Cardiac septum (tissue), 1 donor: ENCODE measurements around the gene ITGB5. TPM values are rescaled to one million over a fixed set of nuclear protein-coding genes. Genes with fewer than 3 reads are reported as not detected.

Source experiments
- DNase-seq: peaks from one replicate; pipeline ENCODE4 v3.0.0-alpha.2; 2020; ENCODE audit warnings: low spot score
- intact Hi-C: fragments of 100-400 bp; cut with DNase I; formaldehyde crosslinking; loops from one replicate; pipeline ENCODE4 v1.14.0; 2022
- long read RNA-seq: library from polyadenylated mRNA; unstranded; transcript quantifications from one replicate; pipeline ENCODE4 v2.0.0, GENCODE V29; 2021
- total RNA-seq: library from RNA; stranded (reverse); fragmentation: NEBNext Ultra II Directional; extraction: Animal tissue kit (Norgen Biotek cat#: 25700); gene quantifications from one replicate; pipeline ENCODE4 v1.2.1, GENCODE V29; 2021
- donor health status: DM: no; HTN: no; CAD: no.

Gene ITGB5, protein sequence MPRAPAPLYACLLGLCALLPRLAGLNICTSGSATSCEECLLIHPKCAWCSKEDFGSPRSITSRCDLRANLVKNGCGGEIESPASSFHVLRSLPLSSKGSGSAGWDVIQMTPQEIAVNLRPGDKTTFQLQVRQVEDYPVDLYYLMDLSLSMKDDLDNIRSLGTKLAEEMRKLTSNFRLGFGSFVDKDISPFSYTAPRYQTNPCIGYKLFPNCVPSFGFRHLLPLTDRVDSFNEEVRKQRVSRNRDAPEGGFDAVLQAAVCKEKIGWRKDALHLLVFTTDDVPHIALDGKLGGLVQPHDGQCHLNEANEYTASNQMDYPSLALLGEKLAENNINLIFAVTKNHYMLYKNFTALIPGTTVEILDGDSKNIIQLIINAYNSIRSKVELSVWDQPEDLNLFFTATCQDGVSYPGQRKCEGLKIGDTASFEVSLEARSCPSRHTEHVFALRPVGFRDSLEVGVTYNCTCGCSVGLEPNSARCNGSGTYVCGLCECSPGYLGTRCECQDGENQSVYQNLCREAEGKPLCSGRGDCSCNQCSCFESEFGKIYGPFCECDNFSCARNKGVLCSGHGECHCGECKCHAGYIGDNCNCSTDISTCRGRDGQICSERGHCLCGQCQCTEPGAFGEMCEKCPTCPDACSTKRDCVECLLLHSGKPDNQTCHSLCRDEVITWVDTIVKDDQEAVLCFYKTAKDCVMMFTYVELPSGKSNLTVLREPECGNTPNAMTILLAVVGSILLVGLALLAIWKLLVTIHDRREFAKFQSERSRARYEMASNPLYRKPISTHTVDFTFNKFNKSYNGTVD
- total RNA-seq = 180 TPM
- long read RNA-seq, full-length matches to known transcripts = 224 of 320 reads
- long read RNA-seq, partial matches to known transcripts = 47 of 320 reads
- long read RNA-seq, other reads (novel, unspliced or antisense) = 49 of 320 reads

DNA sequence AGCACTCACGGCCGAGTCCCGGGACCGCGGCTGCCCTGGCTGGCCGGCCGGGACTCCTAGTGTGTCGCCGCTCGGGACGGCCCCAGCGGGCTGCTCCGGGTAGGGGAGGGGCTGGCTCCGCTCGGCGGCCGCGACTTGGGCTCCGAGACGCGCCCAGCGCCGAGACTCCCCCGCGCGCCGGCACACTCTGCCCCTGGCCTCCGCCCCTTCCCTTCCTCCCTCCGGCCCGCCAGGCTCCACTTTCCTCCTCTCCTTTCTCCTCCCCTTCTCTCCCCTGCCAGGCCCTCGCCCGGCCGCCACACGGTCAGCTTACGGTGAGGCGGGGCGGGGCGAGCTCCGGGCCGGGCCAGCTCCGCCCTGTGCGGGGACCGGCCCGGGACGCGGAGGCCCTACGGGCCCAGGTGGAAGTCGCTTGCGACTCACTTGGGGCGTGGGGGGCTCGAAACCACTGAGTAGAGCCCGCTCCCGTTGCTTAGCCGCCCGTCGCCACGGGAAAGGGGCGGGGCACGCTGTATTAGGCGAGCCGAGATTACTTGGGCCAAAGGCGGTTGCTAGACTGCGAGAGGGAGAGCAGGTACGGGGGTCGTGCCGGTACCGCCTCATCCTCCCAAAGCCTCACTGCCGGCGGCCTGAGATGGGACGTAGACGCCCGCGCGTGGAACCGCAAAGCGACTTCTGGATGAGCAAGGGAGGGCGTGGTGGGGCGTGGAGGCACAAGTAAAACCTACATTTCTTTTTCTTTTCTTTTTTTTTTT is at the start of gene ITGB5:
TSS of gene ITGB5 (minus strand) at position 189 of the 755 bp plus-strand sequence. CDS start 365 bp downstream, outside the sequence.
- intact Hi-C loops = loop anchor here (5.0 kb wide), 3 partner anchors 75 to 115 kb away; no protein-coding TSS in a partner anchor
- peak; percentile 87 for DNase-seq

DNA sequence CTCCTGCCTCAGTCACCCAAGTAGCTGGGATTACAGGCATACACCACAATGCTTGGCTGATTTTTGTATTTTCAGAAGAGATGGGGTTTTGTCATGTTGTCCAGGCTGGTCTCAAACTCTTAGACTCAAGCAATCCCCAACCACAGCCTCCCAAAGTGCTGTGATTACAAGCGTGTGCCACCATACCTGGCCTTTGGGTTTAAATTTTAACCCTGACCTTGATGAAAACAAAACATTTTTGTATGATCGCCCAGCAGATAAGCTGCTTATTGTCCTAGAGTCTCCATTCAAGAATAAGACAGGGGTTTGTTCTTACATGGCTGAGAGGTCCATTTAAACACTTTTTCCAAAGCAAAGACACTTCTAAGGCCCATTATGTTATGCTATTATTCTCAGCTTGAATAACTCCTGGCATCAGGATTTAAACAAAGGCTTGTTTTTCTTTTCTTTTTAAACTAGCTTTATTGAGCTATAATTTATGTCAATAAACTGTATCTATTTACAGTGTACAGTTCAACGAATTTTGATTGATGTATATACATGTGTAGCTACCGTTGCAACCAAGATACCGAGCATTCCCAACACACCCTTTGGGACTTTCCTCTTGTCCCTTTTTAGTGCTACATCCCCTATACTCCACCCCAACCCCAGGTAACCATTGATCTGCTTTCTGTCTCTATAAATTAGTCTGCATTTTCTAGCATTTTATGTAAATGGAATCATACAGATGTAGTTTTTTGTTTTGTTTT is 48.8 kb upstream of the ITGB5 start:
- no peak for DNase-seq
- intact Hi-C loops = no loop called here

DNA sequence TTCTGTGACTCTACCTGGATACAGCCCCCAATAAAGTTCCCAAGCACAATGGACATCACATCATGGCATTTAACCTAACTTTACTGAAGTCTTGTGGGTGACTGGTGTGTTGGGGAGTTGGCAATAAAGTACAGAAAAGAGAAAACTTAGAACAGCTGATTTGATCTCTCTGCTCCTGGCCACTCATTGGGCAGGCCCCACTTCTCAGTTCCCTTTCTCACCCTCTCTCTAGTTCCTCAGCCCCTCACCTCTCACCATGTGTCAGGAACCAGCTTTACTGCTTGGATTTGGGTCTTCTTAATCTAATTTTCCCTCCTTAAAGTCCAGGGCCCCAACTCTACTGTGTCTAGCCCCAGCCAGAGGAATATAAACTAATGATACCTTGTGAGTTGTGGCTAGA is 48.1 kb upstream of the ITGB5 start:
- intact Hi-C loops = no loop called here
- no peak for DNase-seq

DNA sequence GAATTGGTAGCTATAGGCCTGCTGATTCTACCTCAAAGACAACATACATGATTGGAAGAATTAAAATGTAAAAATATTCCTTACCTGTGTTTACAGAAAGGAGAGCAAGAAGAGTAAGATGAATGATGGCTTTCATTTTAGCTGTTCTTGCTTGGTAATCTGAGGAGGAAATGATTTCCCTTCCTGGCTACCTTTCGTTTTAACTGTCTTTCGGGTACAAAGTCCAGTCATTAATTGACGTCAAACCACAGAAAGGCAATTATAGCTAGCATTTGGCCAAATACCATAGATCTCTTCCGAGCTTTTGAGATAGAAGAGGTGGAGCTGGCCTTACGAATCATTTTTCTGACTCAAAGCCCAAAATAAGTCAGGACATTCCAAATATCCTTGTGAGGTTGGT is 47.4 kb upstream of the ITGB5 start, which contains the start of gene MUC13:
TSS of gene MUC13 (minus strand) at position 175 of the 400 bp plus-strand sequence. CDS start at position 136, 39 bp downstream.
- intact Hi-C loops = no loop called here
- no peak for DNase-seq

DNA sequence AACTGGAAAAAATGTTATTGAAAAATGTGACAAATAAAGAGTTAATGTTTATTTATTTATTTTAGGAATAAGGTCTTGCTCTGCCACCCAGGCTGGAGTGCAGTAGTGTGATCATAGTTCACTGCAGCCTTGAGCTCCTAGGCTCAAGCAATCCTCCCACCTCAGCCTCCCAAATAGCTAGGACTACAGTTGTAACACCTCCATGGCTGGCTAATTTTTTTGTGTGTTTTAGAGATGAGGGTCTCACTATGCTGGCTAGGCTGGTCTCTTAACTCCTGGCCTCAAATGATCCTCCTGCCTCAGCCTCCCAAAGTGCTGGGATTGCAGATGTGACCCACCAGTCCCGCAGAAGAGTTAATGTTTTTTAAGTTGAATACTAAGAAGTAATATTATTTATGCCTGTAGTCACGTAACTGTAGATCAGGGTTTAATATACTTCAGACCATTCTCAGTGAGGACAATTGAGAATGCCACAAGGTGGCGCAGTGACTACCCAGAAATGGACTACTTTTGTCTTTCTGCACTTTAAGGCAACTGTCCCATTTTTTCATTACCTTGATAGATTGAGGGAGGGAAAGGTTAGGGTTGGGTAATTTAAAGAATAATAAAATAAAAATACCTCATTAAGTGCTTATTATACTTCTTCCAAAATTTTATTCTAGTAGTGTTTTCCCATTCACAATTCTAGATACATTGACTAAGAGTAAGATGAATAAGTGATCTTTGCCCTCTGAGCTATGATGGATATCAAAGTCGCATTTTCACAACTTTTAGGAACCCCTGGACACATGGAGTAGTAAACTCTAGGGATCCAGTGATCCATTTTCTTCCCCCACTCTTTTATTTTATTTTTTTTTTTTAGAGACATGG is 41.4 kb upstream of the ITGB5 start:
- DNase-seq = no peak
- intact Hi-C loops = loop anchor here (1.0 to 10.0 kb wide), 3 partner anchors 237 to 656 kb away; no protein-coding TSS in a partner anchor

DNA sequence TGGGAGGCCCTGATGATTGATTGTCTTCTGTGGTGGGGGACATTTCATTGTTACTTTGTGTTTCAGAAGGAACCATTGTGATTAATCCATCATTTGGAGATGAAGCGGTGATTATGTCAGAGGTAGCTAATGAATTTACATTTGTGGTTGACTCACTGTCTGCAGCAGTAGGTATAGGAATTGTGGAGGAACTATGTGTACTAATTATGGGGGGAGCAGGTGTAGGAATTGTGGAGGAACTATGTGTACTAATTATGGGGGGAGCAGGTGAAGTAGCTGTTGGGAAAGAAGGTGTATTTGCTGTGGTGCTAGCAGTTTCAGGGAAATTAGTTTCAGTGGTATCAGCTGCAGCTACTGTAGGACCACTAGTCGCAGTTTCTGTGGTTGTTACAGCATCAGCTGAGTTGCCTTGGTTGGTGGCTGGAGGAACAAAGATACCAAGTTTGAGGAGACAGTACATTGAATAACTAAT is 40.4 kb upstream of the ITGB5 start:
- intact Hi-C loops = loop anchor here (1.0 to 10.0 kb wide), 3 partner anchors 238 to 657 kb away; no protein-coding TSS in a partner anchor
- DNase-seq = no peak

DNA sequence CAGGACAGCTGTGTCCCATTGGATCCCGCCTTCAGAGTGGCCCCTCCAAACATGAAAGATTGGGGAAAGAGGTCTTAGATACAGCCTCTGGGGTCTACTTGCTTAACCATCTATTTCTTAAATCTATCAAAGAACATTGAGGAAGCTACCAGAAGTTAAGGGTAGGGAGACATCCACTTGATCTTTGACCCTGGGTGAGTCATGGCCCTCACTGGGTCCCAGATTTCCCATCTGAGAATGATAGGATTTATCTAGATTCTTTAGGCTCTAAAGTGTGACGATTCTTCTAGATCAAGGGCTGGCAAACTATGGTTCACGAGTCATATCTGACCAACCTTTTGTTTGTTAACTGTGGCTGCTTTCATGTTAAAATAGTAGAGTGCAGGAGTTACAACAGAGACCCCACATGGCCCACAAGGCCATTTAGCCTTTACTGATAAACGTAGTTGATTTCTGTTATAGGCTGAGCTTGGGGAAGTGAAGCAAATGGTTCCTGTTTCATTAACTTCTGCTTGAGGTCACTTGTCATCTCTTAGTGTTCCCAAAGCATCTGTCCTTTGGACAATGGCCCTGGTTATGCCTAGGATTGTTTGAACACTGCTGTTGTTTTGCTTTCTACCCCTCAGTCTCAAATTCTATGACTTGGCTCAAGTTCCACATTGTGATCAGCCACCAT is 39.4 kb upstream of the ITGB5 start:
- intact Hi-C loops = loop anchor here (10.0 kb wide), 1 partner anchor 658 kb away; no protein-coding TSS in a partner anchor

DNA sequence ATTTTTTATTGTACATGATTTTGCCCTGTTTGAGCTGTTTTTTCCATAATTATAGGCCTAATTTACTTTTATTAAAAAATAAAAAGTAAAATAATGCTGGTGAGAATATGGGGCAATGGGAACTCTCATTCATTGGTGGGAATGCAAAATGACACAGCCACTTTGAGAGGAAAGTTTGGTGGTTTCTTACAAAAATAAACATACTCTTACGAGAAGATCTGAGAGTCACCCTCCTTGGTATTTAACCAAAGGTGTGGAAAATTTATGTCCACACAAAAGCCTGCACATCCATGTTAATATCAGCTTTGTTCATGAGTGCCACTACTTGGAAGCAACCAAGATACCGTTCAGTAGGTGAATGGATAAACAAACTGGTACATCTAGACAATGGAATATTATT is 37.6 kb upstream of the ITGB5 start:
- no peak for DNase-seq
- intact Hi-C loops = loop anchor here (10.0 kb wide), 1 partner anchor 660 kb away; no protein-coding TSS in a partner anchor

More for the DNA sequence above, 39.4 kb upstream of the ITGB5 start:
- DNase-seq = no peak

DNA sequence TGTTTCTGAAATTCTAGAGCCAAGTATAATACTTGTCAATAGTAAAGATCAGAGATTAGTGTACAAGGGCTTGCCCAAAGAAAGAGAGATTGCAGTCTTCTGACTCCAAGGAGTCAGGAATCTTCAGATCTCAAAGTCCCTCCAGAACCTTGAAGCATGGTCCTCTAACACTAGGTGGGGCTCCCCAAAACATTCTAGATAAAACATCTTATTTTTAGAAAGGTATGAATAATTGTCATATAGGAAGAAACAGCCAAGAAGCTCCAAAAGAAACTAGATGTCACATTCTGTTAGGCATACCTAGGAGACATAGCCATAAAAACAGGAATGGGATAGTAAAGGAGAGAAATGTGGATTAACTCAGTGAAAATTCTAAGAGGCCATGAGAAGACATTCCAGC is 36.7 kb upstream of the ITGB5 start:
- intact Hi-C loops = loop anchor here (10.0 kb wide), 1 partner anchor 661 kb away; no protein-coding TSS in a partner anchor
- DNase-seq = no peak

DNA sequence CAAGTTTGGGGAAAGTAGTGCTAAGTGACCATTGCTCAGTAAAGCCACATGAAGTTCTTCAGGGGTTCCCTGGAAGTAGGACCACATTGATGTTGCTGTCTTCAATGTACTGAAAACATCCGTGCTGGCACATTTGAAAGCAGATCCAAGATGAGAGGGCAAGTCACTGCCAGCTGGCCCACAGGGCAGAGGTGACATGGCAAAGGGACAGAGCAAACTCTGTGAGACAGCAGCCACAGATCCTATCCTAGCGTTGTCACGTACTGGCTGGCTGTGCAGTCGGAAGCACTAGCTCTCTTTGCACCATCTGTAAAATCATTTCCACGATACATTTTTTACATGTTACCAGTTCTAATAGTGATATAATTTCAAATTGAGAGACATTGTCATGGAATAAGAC is 33.6 kb upstream of the ITGB5 start:
- intact Hi-C loops = loop anchor here (10.0 kb wide), 1 partner anchor 664 kb away; no protein-coding TSS in a partner anchor

DNA sequence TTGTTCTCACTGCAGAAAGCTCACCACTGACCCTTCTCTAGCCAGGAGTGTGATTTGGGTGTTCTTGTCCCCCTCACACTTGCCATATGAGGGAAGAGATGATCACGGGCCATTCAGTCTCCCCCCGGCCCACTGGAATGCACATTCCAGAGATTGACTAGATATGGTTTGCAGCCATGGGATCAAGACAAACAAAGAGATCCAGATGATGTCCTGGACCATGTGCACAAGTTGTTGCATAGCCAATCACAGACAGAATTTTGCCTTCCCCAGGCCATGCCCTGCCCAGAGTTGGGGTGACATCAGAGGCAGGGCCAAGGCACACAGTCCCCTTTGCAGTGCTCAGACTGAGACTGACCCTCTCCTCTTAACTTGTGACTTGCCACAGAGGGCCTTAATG is 32.6 kb upstream of the ITGB5 start:
- intact Hi-C loops = loop anchor here (10.0 kb wide), 1 partner anchor 665 kb away; no protein-coding TSS in a partner anchor
- no peak for DNase-seq

More for the DNA sequence above, 33.6 kb upstream of the ITGB5 start:
- no peak for DNase-seq

DNA sequence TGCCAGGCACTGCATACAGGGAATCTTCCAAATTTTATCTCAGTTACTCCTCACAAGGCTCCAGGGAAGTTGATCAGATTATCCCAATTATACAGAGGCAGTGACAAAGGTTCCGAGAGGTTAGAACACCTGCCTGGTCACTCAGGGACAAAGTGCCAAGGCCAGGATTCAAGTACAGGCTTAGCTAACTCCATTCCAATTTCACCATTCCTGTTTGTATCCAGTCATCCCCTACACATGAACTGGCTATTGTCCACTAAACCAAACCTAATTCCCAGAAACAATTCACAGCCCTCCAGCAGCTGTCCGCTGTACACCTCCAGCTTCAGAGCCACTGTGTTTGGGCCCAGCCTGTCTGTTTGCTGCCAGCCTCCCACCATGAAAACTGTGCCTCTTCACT is 31.4 kb upstream of the ITGB5 start:
- no peak for DNase-seq
- intact Hi-C loops = no loop called here

DNA sequence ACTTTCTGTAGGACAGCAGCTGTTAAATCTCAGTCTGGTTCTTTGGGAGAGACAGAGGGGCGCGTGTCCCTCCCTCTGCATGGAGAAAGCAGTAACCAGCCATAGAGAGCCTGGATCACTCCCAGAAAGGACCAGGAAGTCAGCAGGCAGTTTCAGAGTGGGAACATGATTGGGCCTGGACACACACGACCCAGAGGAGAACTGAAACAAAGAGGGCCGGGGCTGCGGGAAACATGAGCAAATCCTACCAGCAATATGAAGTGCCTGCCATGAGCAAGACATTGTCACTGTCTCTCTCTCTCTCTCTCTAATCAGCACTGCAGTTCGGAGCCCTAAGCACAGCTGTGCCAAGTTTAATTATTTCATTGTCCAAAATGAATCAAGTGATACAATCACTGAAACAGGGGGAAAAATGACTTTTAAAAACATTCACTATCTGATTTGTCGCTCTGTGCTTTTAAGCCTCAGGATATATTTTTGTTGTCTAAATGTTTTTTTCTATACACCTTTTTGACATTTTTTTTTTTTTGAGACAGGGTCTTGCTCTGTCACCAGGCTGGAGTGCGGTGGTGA is 29.8 kb upstream of the ITGB5 start:
- no peak for DNase-seq
- intact Hi-C loops = no loop called here

DNA sequence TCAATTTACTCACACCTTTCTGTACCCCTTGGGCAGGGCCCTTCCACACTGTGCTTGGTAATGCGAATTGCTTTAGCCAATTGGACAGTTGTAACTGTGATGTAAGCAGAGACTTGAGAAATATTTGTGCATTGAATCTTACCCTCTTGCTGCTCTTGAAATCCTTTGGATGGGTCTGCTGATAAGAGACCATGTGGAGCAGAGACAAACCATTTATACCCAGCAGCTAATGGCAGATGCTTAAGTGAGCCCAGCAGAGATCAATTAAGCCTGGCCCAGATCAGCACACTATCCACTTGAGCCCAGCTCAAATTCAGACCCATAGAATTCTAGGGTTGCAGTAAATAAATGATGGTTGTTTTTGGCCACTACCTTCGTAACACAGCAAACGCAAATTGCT is 28.1 kb upstream of the ITGB5 start:
- intact Hi-C loops = no loop called here
- no peak for DNase-seq

DNA sequence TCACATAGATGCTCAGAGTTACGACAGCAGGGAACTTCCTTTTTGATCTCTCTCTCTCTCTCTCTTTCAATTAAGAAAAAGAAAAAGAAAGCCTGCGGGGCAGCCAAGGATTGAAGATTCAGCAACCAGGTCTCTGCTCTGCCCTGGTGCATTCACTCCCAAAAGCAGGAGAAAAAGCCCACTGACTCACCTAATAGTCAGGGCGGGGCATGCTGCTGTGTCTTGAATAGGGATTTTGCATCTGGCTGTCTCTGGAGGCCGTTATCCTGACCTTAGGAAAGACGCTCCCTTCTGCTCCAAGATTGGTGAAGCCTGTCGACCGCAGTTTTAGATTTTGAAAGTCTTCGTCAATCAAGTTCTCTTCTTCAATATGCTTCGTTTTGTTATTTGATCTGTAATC is 20.8 kb upstream of the ITGB5 start:
- DNase-seq = no peak
- intact Hi-C loops = no loop called here

DNA sequence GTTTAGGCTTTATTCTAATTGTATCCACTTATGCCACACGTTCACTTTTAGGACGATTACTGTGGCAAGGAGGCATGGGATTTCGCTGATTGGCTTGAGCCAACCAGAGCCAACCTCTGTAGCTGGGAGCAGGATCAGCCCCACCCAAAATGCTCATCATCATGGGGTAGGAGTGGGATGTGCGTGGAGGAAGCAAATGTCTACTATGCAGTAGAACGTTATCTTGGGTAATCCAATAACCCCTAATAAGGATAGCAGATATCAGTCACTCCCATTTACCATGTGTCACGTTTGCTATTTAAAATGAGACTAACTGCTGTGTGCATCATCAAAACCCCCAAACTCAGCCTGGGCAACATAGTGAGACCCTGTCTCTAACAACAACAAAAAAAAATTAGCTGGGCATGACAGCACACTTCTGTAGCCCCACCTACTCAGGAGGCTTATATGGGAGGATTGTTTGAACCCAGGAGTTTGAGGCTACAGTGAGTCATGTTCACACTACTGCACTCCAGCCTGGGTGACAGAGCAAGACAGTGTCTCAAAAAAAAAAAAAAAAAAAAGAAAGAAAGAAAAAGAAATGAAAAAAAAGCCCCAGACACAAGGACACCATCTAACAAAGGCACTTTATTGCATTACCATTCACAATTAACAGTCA is 17.8 kb upstream of the ITGB5 start:
- no peak for DNase-seq
- intact Hi-C loops = no loop called here
